Fibroblast of lung (primary cell): ENCODE results near the gene TBL1XR1.

ENCODE experiments used
- EZH2 ChIP-seq: IDR thresholded peaks from 2 replicates; pipeline ENCODE4 v1.5.1; 2012; ENCODE audit warnings: low read length, control low read depth, mild to moderate bottlenecking; ENCODE audit errors: missing control alignments
- TF ChIP-seq, protein P1 (sequence below), 2 donors: IDR thresholded peaks in 1 of 2; conservative IDR thresholded peaks in 1 of 2; 1 replicate in 1 of 2; 2 replicates in 1 of 2; pipeline ENCODE4 v1.5.1; 2011 to 2012; ENCODE audit warnings: low read length in 2 of 2, control low read depth in 1 of 2, inconsistent platforms in 1 of 2, low read depth in 1 of 2, mild to moderate bottlenecking in 1 of 2

DNA sequence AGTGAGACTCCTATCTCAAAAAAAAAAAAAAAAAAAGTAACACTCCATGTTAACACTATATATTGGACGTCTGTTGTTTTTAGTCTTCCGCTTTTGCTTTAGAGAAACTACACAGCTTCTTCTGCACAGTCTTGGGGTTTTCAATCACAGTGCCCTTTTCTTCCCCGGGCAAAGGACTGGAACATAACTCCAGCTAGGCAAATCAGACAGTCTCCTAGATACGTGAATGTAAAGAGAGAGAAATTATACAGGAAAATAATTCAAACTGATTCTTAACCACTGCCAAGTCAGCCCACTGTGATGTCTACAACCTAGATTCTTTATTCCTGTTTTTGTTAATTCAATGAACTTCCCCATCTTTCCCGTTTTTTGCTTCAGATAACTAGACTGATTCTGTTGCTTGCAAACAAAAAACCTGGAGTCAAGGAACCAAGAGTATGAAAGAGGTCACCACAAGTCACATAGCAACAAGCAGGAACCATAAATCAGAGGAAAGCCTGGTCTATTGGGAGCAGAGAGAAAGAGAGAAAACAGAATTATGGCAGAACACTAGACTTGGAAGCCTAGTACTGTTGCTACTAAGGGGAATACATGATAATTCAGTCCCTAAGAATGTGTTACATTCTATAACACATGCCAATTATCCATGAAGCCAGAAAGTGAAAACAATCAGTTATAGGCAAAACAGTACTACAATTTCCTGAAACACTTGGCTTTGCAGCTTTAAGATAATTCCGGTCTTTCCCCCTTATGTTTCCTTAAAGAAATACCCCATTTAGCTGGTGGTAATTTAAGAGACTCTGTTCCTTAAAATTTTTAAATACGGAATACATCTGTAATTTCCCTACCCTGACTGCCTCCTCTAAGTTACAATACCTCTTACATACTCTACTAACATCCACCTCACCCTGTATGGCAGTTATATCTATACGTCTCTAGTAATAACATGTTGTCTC, 63.1 kb downstream of the TBL1XR1 start:
- TF ChIP-seq, protein P1, sequence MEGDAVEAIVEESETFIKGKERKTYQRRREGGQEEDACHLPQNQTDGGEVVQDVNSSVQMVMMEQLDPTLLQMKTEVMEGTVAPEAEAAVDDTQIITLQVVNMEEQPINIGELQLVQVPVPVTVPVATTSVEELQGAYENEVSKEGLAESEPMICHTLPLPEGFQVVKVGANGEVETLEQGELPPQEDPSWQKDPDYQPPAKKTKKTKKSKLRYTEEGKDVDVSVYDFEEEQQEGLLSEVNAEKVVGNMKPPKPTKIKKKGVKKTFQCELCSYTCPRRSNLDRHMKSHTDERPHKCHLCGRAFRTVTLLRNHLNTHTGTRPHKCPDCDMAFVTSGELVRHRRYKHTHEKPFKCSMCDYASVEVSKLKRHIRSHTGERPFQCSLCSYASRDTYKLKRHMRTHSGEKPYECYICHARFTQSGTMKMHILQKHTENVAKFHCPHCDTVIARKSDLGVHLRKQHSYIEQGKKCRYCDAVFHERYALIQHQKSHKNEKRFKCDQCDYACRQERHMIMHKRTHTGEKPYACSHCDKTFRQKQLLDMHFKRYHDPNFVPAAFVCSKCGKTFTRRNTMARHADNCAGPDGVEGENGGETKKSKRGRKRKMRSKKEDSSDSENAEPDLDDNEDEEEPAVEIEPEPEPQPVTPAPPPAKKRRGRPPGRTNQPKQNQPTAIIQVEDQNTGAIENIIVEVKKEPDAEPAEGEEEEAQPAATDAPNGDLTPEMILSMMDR (conservative IDR thresholded peaks at IDR 0.05 in 1 of 2, IDR thresholded peaks at IDR 0.05 in 1 of 2; ENCODE audit: low read depth in 1 of 2, low read length in 2 of 2), result no peak
- TF ChIP-seq EZH2, result no peak
